Activated CD8-positive, alpha-beta memory T cell treated with anti-CD3 and anti-CD28 coated beads for 1 hour (primary cell): ENCODE results near the gene ZNF641.
"Not testable (repeated sequence)": the region's sequence is repeated elsewhere in the genome, so short reads cannot be mapped to it uniquely, and the experiment has no call there.

Source experiments
- DNase-seq, 2 donors: peaks; one replicate each; pipeline ENCODE4 v3.0.0-alpha.2; 2020; ENCODE audit warnings: low read depth in 1 of 2; ENCODE audit errors: extremely low read depth in 1 of 2

ZNF641 gene

DNA sequence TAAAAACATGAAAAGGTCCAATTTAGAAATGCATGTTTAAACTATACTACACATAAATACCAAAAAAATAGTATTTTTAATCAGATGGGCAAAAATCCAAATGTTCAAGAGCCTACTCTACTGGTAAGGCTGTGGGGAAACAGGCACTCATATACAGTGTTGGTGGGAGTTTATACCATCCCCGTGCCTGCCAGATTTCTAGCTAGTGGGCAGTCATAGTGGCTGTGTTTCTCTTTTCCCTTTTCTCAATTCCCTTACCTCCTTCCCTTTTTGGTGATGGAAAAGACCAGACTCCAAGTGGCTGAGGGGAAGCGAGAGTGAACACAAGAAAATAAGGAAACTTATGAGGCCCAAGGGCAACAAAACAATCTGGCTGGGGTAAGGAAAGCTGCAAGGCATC, 14.7 kb downstream of the ZNF641 start:
- no peak for DNase-seq

DNA sequence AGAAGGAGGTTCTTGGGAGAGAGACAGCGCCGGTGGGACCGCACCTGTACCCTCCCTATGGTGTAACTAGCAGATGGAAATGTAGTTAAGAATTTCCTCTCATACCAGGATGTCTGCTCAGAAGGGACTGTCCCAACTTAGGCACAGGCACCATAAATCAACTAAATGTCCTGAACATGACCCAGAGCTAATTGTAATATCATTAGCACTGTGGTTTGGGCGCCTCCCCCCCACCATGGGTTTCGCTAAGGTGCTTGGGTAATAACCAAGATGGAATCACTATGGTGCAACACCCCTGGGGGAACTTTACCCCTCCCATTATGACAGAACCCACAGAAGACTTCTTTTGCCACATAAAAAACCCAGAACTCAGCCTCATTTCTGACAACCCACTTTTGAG, 15.9 kb downstream of the ZNF641 start:
- DNase-seq = no peak

DNA sequence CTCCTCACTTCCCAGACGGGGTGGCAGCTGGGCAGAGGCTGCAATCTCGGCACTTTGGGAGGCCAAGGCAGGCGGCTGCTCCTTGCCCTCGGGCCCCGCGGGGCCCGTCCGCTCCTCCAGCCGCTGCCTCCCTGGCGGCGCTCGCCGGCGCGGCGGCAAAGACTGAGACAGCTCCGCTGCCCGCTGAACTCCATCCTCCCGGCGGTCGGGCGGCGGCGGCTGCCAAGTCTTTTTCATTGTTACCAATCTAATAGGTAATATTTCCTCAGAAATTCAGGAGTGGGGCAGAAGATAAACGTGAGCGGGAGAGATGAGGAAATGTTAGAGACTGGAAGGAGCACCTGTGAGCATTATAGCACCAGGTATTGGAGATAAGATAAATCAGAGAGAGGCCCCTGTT, 17.0 kb downstream of the ZNF641 start:
- not testable (repeated sequence) for DNase-seq

DNA sequence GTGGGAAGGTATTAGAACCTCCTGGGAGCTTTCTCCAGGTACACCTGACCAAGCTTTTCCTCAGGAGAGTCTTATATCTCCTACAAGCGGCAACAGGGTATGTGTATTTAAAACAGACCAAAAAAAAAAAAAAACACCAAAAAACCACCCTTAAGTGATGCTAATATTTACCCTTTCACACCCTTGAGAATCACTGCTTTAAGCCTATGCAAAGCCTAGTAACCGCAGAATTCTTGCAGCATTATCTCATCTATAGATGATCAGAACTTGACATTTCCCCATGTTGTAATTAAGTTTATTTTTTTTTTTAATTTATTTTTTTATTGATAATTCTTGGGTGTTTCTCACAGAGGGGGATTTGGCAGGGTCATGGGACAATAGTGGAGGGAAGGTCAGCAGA, 19.3 kb downstream of the ZNF641 start:
- DNase-seq = no peak

DNA sequence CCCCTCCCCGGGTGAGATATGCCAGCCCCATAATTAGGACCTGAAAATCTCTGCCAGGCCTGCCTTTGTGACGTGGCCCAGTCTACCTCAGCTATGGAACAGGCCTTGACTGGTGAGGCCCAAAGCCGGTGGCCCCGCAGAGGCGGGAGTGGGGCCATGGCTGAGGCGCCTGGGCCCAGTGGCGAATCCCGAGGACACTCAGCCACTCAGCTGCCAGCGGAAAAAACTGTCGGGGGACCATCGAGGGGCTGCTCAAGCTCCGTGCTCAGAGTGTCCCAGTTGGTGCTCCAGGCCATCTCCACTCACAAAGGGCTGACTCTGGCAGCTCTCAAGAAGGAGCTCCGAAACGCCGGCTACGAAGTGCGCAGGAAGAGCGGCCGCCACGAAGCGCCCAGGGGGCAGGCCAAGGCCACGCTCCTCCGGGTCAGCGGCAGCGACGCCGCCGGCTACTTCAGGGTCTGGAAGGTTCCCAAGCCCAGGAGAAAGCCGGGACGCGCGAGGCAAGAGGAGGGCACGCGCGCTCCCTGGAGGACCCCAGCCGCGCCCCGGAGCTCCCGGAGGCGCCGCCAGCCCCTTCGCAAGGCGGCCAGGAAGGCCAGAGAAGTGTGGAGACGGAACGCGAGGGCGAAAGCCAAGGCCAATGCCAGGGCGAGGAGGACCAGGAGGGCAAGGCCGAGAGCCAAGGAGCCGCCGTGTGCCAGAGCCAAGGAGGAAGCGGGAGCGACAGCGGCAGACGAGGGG, 21.4 kb downstream of the ZNF641 start:
- DNase-seq = no peak

DNA sequence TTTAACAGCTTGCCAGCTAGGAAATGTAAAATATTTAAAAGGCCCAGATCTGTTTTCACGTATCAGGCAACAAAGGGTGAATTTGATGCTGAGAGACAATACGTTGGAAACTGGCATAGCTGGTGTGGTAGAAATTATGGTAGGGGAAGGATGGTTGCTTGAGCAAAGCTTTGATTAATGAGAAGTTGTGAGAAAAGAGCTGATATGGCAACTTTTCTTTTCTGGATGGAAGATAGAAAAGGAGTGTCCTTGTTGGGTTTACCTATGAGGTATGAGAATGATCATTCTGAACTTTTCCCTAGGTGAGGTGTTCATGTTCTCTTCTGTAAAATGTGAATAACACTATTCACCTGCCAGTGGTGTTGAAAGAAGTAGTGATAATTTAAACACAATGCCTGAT, 34.2 kb downstream of the ZNF641 start:
- DNase-seq = no peak

DNA sequence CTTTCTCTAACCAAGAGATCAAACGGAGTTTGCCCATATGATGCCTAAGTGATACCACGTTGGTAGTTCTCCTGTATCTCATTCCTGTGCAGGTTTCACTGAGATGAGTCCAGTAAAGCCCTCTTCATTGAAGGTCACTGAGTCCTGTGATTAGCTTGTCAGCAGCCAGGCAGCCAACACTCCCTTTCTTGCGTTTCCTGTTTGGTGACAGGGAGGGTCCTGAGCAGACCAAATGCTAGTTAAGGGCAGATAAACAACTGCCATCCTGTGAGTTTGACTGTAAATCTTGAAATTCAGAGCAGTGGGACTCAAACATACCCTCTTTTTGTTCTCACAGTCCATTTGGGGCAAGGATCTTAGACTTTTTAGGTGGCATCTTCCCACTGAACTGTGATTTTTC, 39.4 kb downstream of the ZNF641 start:
- no peak for DNase-seq

DNA sequence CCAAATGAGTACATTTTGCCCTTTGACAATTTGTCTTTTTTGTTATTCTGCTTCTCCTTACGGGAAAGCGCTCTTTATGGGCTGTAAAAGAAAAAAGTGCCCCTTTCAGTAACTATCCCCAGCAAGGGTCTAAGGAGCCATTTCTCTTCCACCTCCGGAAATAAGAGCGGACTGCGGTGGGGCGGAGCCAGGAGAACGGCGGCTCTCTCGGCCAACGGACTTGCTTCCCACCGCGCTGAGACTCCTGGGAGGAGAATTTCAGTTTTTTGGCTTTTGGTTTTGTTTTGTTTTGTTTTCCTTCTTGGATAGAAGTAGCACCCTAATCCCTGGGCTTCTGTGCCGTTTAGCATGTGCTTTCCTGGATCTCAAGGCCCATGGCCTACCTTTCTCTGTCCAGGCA, 43.5 kb downstream of the ZNF641 start:
- no peak for DNase-seq

DNA sequence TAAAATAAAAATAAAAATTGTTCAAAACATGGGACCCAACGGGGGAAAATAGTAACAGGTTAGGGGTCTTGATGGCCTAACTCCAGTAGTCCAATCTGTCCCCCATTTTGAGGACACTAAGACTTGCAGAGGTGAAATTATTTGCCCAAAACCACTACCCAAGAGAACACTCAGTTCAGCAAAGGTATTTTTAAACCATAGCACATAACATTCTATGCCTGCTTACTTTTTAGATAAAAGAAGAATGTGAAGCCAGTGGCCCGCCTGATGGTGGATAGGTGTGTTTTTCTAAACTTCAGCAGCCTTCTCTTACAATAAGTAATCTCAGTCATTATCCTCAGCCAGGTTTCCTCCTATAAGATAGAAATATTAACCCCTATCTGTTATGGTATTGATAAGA, 45.5 kb downstream of the ZNF641 start:
- DNase-seq = no peak

DNA sequence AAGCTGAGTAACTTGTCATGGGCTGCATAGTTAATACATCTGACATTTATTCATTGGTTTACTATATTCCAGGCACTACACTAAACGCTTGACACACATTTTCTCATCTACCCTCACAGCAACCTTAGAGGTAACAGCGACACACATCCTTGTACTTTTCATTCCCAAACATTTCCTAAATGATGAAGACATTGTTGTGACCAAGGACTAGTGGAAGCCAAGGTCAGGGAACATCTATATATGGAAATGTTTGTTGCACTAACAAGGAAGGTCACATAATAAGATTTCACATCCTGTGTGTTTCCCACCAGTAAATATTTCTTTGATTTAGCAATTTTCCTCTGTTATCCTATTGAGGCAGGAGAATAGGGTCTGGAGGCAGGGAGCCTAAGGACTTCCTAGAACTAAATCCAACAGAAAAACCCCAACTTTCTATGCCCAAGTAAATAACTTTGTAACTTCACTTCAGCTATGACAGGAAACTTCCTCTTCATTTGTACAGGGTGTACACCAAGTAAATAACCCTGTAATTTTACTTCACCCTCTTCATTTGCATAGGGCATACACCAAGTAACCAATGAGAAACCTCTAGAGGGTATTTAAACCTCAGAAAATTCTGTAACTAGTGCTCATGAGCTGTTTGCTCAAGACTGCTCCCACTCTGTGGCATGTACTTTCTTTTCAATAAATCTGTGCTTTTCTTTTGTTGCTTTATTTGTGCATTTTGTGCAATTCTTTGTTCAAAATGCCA, 48.4 kb downstream of the ZNF641 start:
- no peak for DNase-seq

DNA sequence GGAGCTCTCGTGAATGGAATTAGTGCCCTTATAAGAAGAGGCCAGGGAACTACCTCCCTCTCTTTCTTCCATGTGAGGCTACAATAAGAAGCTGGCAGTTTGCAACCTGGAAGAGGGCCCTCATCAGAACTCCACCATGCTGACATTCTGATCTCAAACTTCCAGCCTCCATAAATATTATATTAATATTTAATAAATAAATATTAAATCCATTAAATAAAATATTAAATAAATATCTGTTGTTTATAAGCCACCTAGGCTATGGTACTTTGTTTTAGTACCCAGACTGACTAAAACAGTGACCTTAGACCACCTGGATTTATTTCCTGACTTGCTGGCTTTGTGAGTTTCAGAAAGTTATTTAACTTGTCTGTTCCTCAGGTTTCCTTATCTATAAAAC, 49.9 kb downstream of the ZNF641 start:
- no peak for DNase-seq

DNA sequence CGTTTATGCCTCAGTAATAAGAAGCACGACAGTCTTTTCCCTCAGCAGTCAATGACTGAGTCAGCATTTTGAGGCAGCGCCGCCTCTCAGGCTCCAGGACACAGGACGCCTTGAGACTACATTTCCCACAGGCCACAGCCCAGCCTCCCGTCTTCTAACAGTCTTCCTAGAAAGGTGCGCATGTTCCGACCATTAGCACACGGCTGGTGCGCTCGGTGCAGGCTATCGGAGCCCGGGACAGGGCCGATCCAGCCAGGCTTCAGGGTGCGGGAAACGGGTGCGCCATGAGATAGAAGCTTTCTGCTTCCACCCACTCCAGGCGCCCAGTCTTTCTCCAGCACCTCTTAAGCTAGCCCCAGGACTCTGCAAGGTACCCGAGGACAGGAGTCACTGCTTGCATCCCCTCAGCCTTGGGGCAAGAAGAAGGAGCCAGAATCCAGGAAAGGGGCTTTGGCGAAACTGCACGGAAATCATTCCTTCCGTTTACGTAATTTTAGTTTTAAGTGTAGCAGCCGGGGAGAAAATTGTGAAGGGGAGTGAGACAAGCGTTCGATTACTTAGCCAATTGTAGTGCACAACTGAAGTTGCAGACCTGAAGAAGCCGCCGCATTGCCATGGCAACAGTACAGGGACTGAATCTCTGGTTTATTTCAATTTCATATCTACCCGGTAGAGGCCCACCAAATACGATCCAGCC, 54.0 kb downstream of the ZNF641 start:
- peak; percentile 6 to 7 for DNase-seq

DNA sequence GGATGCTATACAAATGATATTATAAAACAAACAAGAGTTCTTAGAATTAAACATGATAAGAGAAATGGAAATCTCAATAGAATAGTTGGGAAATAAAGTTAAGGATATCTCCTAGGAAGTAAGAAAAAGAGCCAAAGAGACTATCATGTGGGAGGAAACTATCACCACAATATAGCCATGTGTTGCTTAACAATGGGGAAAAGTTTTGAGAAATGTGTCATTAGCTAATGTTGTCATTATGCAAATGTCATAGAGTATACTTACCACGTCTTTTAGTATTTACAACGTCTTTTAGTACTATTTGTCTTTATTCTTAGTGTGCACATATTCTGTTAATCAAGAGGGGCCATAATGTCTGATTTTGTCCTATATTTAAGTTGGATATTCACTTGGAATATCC, 58.7 kb downstream of the ZNF641 start:
- DNase-seq = no peak

DNA sequence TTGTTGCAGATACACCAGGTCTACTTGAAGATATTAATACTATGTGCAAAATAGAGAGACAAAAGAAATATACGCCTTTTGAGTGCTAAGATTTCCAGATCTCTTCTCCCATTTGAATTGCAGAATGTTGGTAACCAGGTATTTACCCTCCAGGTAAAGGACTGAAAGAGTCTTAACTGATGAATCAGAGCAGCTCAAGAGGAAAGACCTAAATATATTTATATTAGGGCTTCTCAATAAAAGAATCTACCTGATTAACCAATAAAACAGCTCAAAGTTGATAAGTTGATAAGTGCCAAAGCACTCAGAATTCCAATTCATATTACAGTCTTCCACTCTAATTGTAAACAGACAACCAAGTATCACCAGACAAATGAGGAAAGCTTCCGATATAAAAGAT, 59.2 kb downstream of the ZNF641 start:
- DNase-seq = no peak

DNA sequence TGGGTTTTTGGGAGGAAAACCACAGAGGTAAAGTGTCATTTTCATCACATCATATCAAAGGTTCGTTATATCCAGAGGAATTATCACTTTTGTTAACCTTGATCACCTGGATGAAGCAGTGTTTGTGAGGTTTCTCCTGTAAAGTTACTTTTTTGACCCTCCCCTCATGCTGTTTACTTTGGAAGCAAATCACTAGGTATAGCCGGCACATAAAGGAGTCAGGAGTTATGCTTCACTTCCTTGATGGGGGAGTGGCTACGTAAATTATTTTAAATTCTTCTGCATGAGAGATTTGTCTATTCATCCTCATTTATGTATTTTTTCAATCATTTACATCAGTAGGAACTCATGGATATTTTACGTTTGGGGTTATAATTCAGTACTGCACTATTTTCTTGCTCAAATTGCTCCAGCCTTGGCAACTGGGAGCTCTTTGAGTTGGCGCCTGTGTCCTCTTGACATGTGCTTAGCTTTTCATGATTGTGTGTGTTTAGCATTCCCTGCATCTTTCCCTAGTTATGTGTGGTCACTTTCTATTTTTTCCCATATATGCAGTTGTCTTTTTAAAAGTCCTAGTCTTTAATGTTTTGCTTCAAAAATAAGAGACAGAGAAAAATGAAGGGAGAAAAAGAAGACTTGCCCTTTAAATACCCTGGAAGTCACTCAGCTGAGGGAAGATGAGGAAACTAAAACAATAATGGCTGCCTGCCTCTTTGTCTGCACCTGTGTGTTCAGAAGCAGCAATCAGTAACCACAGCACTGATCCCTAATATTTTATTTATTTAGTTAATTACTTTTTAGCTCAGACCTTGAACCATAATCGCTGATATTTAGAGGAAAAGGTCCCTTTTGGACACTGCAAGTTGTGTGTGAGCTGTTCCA, 62.1 kb downstream of the ZNF641 start:
- no peak for DNase-seq
